GM12892 (cell line): Measurements from ENCODE around the gene SENP6.

Experiments
- POLR2A ChIP-seq: IDR thresholded peaks from 2 replicates; pipeline ENCODE4 v1.6.1; 2011; ENCODE audit warnings: low read depth, low read length, control low read depth
- POLR2AphosphoS5 ChIP-seq: IDR thresholded peaks from 2 replicates; pipeline ENCODE4 v1.6.1; 2011; ENCODE audit warnings: low read depth, low read length, control low read depth

DNA sequence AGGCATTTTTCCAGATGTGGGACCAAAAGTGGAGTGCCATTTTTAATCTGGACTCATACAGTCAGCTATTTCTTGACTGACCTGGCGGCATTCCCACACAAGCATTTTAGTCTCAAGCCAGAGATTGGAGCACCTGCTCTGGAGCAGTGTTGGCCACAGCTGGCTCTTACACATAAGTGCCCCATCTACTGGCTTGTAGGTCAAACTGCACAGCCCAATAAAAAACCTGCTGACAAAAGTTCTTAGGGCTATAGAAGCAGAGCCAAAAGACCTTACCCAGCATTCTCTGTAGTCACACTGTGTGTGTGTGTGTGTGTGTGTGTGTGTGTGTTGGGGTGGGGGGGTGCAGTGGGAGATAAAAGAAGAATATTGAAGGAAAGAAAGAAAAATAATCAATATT is 38.6 kb upstream of the SENP6 start:
- TF ChIP-seq POLR2AphosphoS5 (no peak), POLR2A (no peak)
